HG03280 (cell line): Measurements from ENCODE around the gene PCDHGC4.
A peak's percentile ranks its signal among the peaks of the same experiment; 100 is the strongest.

ENCODE experiments used
- ATAC-seq: cut with Tn5 transposase; IDR thresholded peaks from one replicate; pipeline ENCODE4 v1.9.1; 2021; ENCODE audit warnings: mild to moderate bottlenecking, moderate library complexity; ENCODE audit not compliant: unreplicated experiment

Gene PCDHGC4

GRCh38 chr5:141484641-141485311, at the start of gene PCDHGC4:
PCDHGC4 (plus strand) TSS chr5:141485030; CDS start chr5:141485174, 144 bp downstream.
- ATAC-seq, result no peak

- ATAC-seq, result no peak
Measured at GRCh38 chr5:141437221-141437620, 47.6 kb upstream of the PCDHGC4 start.

GRCh38 chr5:141439411-141440141, 45.3 kb upstream of the PCDHGC4 start:
- no peak for ATAC-seq

GRCh38 chr5:141440341-141440740, 44.5 kb upstream of the PCDHGC4 start:
- ATAC-seq, result no peak

GRCh38 chr5:141441571-141442170, 43.2 kb upstream of the PCDHGC4 start:
- ATAC-seq, result no peak

GRCh38 chr5:141465351-141465750, 19.5 kb upstream of the PCDHGC4 start:
- ATAC-seq, result no peak

- peak; percentile 98 for ATAC-seq
Measured at GRCh38 chr5:141475625-141476131, 9.2 kb upstream of the PCDHGC4 start, which contains the start of gene PCDHGC3. PCDHGC3 (plus strand) TSS chr5:141475966; CDS start chr5:141476117, 151 bp downstream.

GRCh38 chr5:141476132-141476911, 8.5 kb upstream of the PCDHGC4 start:
- ATAC-seq, result peak; percentile 25

GRCh38 chr5:141477044-141477575, 7.7 kb upstream of the PCDHGC4 start:
- no peak for ATAC-seq

GRCh38 chr5:141477815-141478214, 7.0 kb upstream of the PCDHGC4 start:
- no peak for ATAC-seq

- no peak for ATAC-seq
Measured at GRCh38 chr5:141478321-141478945, 6.4 kb upstream of the PCDHGC4 start.

GRCh38 chr5:141479776-141480175, 5.1 kb upstream of the PCDHGC4 start:
- no peak for ATAC-seq

GRCh38 chr5:141483902-141484301, 928 bp upstream of the PCDHGC4 start:
- no peak for ATAC-seq

- no peak for ATAC-seq
Measured at GRCh38 chr5:141484310-141484640, 555 bp upstream of the PCDHGC4 start.

GRCh38 chr5:141485321-141486055, 658 bp downstream of the PCDHGC4 start:
- ATAC-seq, result no peak

- no peak for ATAC-seq
Measured at GRCh38 chr5:141486091-141486490, 1.3 kb downstream of the PCDHGC4 start.

- ATAC-seq, result no peak
Measured at GRCh38 chr5:141487131-141487530, 2.3 kb downstream of the PCDHGC4 start.

GRCh38 chr5:141488591-141489561, 4.0 kb downstream of the PCDHGC4 start, which contains the start of gene PCDHGC5:
PCDHGC5 (plus strand) TSS chr5:141489081; CDS start chr5:141489241, 160 bp downstream.
- ATAC-seq, result no peak
